Nucleus accumbens (tissue), 56 donors: ENCODE measurements around the gene PDE4D.
"Not testable (repeated sequence)": the region's sequence is repeated elsewhere in the genome, so short reads cannot be mapped to it uniquely, and the experiment has no call there.

Experiments used
- DNase-seq, 56 donors: peaks; one replicate each; lab custom pipeline; 2025; lab: John Stamatoyannopoulos, UW

PDE4D gene

GRCh38 chr5:59393585-59394420 is 499.7 kb downstream of the PDE4D start:
- DNase-seq = no peak

- no peak for DNase-seq
Observed at GRCh38 chr5:59391576-59391975, 501.9 kb downstream of the PDE4D start.

- no peak for DNase-seq
Observed at GRCh38 chr5:59390989-59391388, 502.5 kb downstream of the PDE4D start.

- peak in 3 of 56 donors; percentile 1 to 18 (median 2) for DNase-seq
Observed at GRCh38 chr5:59390074-59390659, 503.4 kb downstream of the PDE4D start.

GRCh38 chr5:59387127-59387526 is 506.4 kb downstream of the PDE4D start:
- DNase-seq = no peak

GRCh38 chr5:59385700-59386099 is 507.8 kb downstream of the PDE4D start:
- no peak for DNase-seq

- DNase-seq = no peak
Observed at GRCh38 chr5:59380350-59380951, 513.1 kb downstream of the PDE4D start.

- not testable (repeated sequence) for DNase-seq
Observed at GRCh38 chr5:59374036-59374435, 519.5 kb downstream of the PDE4D start.

- no peak for DNase-seq
Observed at GRCh38 chr5:59371525-59372127, 521.9 kb downstream of the PDE4D start.

GRCh38 chr5:59368951-59369350 is 524.6 kb downstream of the PDE4D start:
- no peak for DNase-seq

- peak in 37 of 56 donors; percentile 0 to 70 (median 27) for DNase-seq
Observed at GRCh38 chr5:59367791-59368394, 525.6 kb downstream of the PDE4D start.

- DNase-seq = no peak
Observed at GRCh38 chr5:59366784-59367183, 526.7 kb downstream of the PDE4D start.

- no peak for DNase-seq
Observed at GRCh38 chr5:59362438-59362837, 531.1 kb downstream of the PDE4D start.

- no peak for DNase-seq
Observed at GRCh38 chr5:59361454-59361853, 532.1 kb downstream of the PDE4D start.

GRCh38 chr5:59360130-59360555 is 533.4 kb downstream of the PDE4D start:
- no peak for DNase-seq

GRCh38 chr5:59358005-59358861 is 535.3 kb downstream of the PDE4D start:
- DNase-seq = no peak

GRCh38 chr5:59357381-59357977 is 536.0 kb downstream of the PDE4D start:
- no peak for DNase-seq

- DNase-seq = peak in 7 of 56 donors; percentile 1 to 42 (median 8)
Observed at GRCh38 chr5:59356813-59357380, 536.6 kb downstream of the PDE4D start.

GRCh38 chr5:59354811-59355210 is 538.7 kb downstream of the PDE4D start:
- no peak for DNase-seq
